AG08396 (cell line): Measurements from ENCODE around the gene RANGRF.

Experiments
- DNase-seq: peaks from one replicate; pipeline ENCODE4 v3.0.0; 2012; ENCODE audit warnings: low spot score, mixed read lengths

The RANGRF gene

DNA sequence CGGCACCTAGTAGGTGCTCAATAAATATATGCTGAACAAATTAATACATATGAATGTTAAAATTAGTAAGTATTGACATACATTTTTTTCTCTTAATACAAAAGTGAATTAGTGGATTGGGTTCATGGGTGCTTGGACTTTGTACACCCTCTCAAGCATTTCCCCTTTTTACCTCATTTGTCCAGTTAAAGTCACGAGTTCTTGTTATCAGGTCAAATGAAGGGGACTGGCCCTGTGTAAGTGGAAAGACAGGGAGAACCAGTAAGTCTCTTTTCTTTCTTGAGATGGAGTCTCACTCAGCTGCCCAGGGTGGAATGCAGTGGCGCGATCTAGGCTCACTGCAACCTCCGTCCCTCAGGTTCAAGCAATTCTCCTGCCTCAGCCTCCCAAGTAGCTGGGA, 13.7 kb upstream of the RANGRF start:
- no peak for DNase-seq

- DNase-seq, result peak; percentile 38
Observed at GRCh38 chr17:8275421-8276290, 12.8 kb upstream of the RANGRF start.

GRCh38 chr17:8277317-8277716, 11.2 kb upstream of the RANGRF start:
- DNase-seq, result no peak

DNA sequence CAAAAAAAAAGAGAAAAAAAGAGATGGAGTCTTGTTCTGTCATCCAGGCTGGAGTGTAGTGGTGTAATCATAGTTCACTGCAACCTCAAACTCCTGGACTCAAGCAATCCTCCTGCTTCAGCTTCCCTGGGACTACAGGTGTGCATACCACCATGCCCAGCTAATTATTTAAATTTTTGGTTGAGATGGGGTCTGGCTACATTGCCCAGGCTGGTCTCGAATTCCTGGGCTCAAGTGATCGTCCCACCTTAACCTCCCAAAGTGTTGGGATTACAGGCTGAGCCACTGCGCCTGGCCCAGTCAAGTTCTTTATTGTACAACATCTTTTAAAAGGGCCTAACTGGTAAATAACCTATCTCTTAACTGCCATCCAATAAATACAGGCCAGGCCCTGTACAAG, 6.1 kb upstream of the RANGRF start:
- DNase-seq, result no peak

DNA sequence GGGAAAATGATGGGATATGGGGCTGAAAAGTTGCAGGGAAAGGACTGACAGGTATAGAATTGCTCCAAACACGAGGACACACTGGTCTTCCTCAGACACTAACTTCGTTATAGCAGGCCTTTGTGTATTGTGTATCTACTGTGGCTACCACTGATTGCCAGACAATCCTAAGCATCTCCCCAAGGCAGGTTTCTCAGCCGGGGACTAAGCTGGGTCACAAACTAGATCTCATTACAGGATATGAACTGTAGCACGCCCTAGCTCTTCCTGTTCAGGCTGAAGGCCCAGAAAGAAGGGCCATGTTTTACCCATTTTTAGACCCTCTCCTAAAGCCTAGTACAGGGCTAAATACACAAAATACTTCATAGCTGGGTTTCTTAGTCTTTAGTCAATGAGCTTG, 5.1 kb upstream of the RANGRF start:
- no peak for DNase-seq

GRCh38 chr17:8284126-8284525, 4.3 kb upstream of the RANGRF start:
- DNase-seq, result no peak

- DNase-seq, result no peak
Observed at GRCh38 chr17:8285270-8286181, 2.9 kb upstream of the RANGRF start.

- no peak for DNase-seq
Observed at GRCh38 chr17:8287651-8288335, 677 bp upstream of the RANGRF start.

- DNase-seq, result no peak
Observed at GRCh38 chr17:8289103-8289397, 580 bp downstream of the RANGRF start.

DNA sequence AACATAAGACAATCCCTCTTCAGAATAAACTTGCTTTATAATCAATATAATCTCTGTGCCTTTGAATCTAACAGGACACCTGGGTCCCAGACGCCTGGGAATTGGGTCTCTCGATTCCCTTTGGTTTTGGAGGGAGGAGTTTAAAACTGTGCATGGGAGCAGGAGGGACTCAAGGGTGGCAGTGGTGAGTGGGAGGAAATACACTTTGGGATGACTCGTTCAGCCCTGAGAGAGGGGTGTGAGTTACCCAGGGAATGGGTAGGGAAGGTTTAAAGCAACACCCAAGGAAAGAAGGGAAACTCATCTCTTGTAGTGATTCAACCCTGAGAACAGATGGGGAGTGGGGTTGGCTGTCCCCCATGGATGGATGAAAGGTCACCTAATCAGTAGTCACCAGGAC, 1.6 kb downstream of the RANGRF start:
- peak; percentile 61 for DNase-seq

- no peak for DNase-seq
Observed at GRCh38 chr17:8292639-8293395, 4.3 kb downstream of the RANGRF start.

- DNase-seq, result no peak
Observed at GRCh38 chr17:8294361-8294760, 5.9 kb downstream of the RANGRF start.

GRCh38 chr17:8294814-8295316, 6.4 kb downstream of the RANGRF start:
- no peak for DNase-seq

DNA sequence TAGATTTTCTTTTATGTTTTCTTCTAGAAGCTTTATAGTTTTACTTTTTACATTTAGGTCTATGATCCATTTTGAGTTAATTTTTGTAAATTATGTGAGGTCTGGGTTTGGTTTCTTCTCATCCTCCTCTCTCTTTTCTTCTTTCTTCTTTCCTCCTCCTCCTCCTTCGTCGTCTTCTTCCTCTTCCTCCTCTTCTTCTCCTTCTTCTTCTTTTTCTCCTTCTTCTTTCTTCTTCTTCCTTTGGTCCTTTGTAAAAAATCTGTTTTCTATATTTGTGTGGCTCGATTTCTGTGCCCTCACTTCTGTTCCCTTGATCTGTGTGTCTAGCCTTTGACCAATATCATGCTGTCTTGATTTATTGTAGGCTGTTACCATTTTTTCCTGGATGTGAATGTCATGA, 11.8 kb downstream of the RANGRF start:
- DNase-seq, result no peak

DNA sequence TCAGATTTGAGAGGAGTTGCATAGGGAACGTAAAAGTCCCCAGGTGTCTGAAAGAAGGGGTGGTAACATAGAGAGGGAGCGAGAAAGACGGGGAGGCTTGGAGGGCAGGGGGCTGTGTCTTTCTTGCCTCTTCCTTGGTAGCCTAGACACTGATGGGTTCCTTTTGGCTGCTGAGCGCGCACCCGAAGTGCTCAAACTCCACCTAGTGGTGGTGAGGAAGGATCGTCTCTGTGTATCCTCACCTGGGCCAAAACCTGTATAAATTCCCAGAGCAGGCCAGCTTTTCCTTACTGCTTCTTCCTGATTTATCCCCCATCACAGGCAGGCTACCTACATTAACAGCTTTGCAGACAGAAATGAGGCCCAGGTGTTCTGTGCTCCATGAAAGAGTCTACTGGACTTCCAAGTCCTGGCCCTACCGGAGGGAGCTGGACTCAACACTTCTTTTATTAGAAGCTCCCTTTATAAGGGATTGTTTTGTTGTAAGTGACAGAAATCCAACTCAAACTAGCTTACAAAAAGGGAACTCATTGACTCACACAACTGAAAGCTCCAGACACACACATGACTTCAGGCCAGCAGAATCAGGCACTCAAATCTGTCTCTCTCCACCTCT, 12.3 kb downstream of the RANGRF start:
- DNase-seq, result peak; percentile 82

DNA sequence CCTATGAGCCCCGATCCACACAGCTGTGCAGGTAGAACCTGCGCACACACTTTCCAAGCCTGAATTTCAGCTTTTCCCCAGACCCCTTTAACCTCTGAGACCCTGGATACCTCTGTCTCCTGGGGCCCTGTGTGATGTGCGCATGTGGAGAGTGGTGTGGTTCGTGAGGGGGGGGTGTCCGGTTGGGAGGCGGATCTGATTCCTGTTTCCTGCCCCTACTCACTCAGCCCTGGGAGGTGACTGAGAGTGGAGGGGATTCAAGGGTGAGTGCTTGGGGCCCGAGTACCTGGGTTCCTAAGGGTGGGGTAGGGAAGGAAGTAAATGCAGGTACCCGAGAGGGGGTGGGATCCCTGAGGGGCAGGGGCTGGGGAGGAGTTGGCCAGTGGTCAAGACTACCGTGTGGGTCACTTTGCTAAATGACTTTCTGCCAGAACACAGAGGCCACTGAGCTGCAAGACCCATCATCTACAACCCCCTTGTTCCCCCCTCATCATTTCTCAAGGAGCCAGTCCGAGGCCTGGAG, 22.2 kb downstream of the RANGRF start:
- DNase-seq, result no peak

GRCh38 chr17:8311131-8311790, 22.8 kb downstream of the RANGRF start:
- peak; percentile 3 for DNase-seq

GRCh38 chr17:8312251-8312650, 23.8 kb downstream of the RANGRF start:
- no peak for DNase-seq

DNA sequence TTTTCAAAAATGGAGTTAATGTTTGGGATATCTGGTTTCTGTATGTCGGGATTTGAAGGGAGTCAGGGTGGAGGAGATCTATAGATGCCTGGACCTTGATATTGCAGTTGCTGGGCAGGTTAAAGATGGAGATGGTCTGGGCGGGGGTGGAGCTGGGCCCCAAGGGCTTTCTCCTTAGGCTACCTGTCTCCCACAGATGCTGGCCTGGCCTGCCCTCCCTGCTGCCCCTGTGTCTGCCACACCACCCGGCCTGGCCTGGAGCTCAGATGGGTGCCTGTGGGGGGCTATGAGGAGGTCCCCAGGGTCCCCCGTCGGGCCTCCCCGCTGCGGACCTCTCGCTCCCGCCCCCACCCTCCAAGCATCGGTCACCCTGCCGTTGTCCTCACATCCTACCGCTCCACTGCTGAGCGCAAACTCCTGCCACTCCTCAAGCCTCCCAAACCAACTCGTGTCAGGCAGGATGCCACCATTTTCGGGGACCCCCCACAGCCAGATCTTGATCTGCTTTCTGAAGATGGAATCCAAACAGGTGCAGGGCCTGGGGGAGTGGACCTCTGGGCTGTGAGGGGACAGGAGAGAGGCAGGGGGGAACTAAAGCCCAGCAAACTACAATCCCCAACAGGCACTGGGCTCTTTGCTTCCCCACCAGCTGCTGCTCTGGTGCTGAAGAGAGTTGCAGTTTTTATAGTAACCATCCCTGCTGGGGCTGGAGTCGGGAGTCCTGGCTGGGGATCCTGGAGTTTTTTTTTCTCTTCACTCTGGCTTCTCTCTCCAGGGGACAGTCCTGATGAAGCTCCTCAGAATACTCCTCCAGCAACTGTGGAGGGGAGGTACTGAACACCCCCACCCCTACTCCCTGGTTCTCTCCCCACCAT, 24.5 kb downstream of the RANGRF start:
- no peak for DNase-seq
